ENCODE measurements around the gene RET.

RET gene

GRCh38 chr10:43061760-43062159 is 15.1 kb upstream of the RET start:
- DNase-seq (ENCODE audit: low read depth in 2 of 3, low spot score in 2 of 3): no peak

GRCh38 chr10:43062402-43063160 is 14.3 kb upstream of the RET start:
- DNase-seq (ENCODE audit: low read depth in 2 of 3, low spot score in 2 of 3): no peak

- no peak for DNase-seq (ENCODE audit: low read depth in 2 of 3, low spot score in 2 of 3)
Observed at GRCh38 chr10:43064331-43065075, 12.4 kb upstream of the RET start.

- no peak for DNase-seq (ENCODE audit: low read depth in 2 of 3, low spot score in 2 of 3)
Observed at GRCh38 chr10:43065234-43065633, 11.6 kb upstream of the RET start.

- no peak for DNase-seq (ENCODE audit: low read depth in 2 of 3, low spot score in 2 of 3)
Observed at GRCh38 chr10:43065761-43066160, 11.1 kb upstream of the RET start.

- DNase-seq (ENCODE audit: low read depth in 2 of 3, low spot score in 2 of 3): no peak
Observed at GRCh38 chr10:43066481-43066880, 10.4 kb upstream of the RET start.

- no peak for DNase-seq (ENCODE audit: low read depth in 2 of 3, low spot score in 2 of 3)
Observed at GRCh38 chr10:43067391-43068135, 9.3 kb upstream of the RET start.

- DNase-seq (ENCODE audit: low read depth in 2 of 3, low spot score in 2 of 3): no peak
Observed at GRCh38 chr10:43068136-43068395, 8.8 kb upstream of the RET start.

GRCh38 chr10:43068471-43069210 is 8.2 kb upstream of the RET start:
- no peak for DNase-seq (ENCODE audit: low read depth in 2 of 3, low spot score in 2 of 3)

GRCh38 chr10:43069211-43069515 is 7.7 kb upstream of the RET start:
- DNase-seq (ENCODE audit: low read depth in 2 of 3, low spot score in 2 of 3): no peak

GRCh38 chr10:43069579-43069978 is 7.3 kb upstream of the RET start:
- DNase-seq (ENCODE audit: low read depth in 2 of 3, low spot score in 2 of 3): no peak

GRCh38 chr10:43070121-43071085 is 6.5 kb upstream of the RET start:
- no peak for DNase-seq (ENCODE audit: low read depth in 2 of 3, low spot score in 2 of 3)

GRCh38 chr10:43071865-43072650 is 4.8 kb upstream of the RET start:
- no peak for DNase-seq (ENCODE audit: low read depth in 2 of 3, low spot score in 2 of 3)

- no peak for DNase-seq (ENCODE audit: low read depth in 2 of 3, low spot score in 2 of 3)
Observed at GRCh38 chr10:43073191-43073590, 3.7 kb upstream of the RET start.

GRCh38 chr10:43073721-43074120 is 3.1 kb upstream of the RET start:
- DNase-seq (ENCODE audit: low read depth in 2 of 3, low spot score in 2 of 3): no peak

GRCh38 chr10:43074409-43074808 is 2.5 kb upstream of the RET start:
- DNase-seq (ENCODE audit: low read depth in 2 of 3, low spot score in 2 of 3): no peak

GRCh38 chr10:43074827-43075611 is 1.9 kb upstream of the RET start:
- no peak for DNase-seq (ENCODE audit: low read depth in 2 of 3, low spot score in 2 of 3)

- DNase-seq (ENCODE audit: low read depth in 2 of 3, low spot score in 2 of 3): no peak
Observed at GRCh38 chr10:43075612-43076003, 1.3 kb upstream of the RET start.

- DNase-seq (ENCODE audit: low read depth in 2 of 3, low spot score in 2 of 3): no peak
Observed at GRCh38 chr10:43076311-43076875, 476 bp upstream of the RET start.
